Hindlimb muscle (tissue), 1 donor: ENCODE results near the gene EPB41L1. TPM values are rescaled to one million over a fixed set of nuclear protein-coding genes. Genes with fewer than 3 reads are reported as not detected.

Experiments used
- DNase-seq: peaks from one replicate; pipeline ENCODE4 v3.0.0-alpha.2; 2013
- polyA plus RNA-seq: library from polyadenylated mRNA; unstranded; fragments of 120-200 nt; gene quantifications from one replicate; pipeline ENCODE4 v1.2.1, GENCODE V29; 2013; ENCODE audit not compliant: insufficient read length

EPB41L1 gene
- polyA plus RNA-seq, 1 donor = 20.8 TPM

GRCh38 chr20:36155991-36156390 is 1.5 kb downstream of the EPB41L1 start:
- DNase-seq = no peak

GRCh38 chr20:36157610-36158009 is 3.1 kb downstream of the EPB41L1 start:
- DNase-seq = no peak

DNA sequence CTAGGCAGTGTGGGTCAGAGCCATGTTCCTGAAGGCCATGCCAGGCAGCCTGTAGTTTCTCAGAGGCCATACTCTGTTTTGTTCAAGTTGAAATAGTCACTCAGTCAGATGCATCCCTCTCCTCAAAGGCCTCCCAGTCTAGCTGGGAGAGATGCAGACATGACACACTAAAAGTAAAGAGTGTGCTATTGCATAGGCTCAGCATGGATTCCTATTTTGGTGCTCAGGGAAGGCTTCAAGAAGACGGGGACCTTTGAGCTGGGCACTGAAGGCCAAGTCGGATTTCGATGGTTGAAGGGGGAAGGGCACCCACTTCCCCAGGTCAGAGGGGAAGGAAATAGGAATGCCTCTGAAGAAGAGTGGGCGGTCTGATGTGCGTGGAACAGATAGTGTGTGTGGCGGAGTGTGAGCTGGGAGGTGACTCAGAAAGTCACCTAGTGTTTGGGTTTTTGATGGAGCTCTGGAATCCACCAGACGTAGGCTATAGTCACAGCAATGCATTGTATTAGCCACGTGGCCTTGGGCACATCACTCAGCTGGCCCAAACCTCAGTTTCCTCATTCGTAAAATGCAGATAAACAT is 3.7 kb downstream of the EPB41L1 start:
- no peak for DNase-seq

DNA sequence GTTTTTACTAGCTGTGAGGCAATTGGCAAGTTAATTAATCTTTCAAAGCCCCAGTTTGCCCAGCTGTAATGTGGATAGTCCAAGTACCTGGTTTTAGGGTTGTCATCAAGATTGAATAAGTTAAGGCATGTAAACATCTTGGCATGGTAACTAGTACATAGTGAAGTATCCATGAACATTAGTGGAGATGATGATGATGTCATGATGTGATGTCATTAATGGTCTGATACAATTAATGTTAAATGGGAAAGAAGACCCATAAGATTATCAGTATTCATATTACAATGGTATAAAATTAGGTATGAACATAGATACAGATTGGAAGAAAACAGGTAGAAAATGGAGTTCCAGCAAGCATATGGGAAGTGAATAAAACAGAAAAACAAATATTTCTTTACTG is 5.3 kb downstream of the EPB41L1 start:
- no peak for DNase-seq

DNA sequence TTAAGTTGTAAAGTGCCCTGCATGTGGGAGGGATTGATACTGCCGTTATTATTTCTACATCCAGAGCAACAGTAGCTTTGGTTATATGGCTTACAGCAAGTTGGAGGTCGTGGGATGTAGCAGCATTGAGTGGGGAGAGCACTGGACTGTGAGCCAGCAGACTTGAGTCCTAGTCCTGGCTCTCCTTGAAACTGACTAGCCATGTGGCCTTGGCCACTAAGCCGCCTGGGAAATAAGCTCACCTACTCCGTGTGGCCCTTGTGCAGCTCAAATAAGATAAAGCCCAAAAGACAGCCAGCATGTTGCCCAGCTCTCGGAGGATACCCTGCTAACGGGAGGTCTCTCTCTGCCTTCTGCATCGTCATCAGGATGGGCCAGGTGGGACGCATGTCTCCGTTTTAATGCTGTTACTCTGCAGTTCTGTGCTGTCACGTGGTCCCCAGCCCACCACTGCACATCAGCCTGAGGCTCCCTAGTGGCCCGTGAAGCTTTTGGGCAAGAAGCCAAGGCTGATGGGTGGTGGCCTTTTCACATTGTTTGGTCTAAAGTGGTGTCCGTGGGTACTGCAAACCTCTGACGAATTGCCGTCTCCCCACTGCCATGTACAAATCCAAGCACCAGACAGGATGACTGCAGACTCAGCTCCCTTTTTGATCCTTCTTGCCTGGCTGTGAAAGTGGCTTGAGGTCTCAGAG is 7.9 kb downstream of the EPB41L1 start:
- DNase-seq = no peak

DNA sequence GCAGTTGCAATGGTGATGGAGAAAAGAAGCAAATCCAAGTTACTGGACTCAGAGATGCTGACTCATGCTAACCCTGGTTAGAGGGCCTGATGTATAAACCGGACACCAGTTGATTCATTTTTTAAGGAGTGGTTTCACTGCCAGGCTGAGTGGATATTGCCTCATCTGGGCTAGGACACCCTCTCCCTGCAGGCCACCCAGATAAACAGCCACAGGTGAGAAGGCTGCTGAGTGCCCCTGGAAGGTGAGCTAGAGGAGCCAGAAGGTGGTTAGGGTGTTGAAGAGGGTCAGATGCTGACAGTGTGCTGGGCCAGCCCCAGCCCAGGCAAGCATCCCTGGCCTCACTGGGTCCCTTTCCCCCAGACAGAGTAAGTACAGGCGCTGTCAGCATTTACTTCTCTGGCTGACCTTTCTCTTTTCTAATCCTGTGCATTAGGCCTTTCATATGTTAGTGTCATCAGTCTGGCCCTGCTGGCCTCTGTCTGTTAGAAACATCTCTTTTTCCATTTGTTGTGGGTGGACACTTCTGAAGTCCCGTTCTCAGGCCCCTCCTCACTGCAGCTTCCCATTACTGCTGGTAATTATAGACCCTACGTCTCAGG is 13.5 kb downstream of the EPB41L1 start:
- peak; percentile 62 for DNase-seq

GRCh38 chr20:36170542-36171215 is 16.1 kb downstream of the EPB41L1 start:
- no peak for DNase-seq

- no peak for DNase-seq
These were observed 19.0 kb downstream of the EPB41L1 start for GRCh38 chr20:36173451-36173933.

- DNase-seq = no peak
These were observed 20.5 kb downstream of the EPB41L1 start for GRCh38 chr20:36175016-36175415.

GRCh38 chr20:36175475-36175995 is 21.0 kb downstream of the EPB41L1 start:
- no peak for DNase-seq

DNA sequence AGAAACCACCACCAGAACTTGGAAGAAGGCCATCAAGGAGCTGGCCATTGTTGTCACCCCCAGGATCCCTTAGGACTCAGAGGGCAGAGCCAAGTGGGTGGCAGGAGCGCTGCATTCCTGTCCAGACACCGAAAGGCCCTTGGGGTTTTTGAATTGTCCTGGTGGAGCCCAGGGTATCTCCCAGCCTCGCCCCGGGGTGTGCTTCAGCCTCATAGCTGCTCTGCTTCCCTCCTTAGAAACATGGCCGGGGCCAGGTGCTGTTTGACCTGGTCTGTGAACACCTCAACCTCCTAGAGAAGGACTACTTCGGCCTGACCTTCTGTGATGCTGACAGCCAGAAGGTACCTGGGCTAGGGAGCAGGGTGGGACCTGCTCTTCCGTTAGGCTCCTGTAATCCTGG is 23.2 kb downstream of the EPB41L1 start:
- DNase-seq = no peak

DNA sequence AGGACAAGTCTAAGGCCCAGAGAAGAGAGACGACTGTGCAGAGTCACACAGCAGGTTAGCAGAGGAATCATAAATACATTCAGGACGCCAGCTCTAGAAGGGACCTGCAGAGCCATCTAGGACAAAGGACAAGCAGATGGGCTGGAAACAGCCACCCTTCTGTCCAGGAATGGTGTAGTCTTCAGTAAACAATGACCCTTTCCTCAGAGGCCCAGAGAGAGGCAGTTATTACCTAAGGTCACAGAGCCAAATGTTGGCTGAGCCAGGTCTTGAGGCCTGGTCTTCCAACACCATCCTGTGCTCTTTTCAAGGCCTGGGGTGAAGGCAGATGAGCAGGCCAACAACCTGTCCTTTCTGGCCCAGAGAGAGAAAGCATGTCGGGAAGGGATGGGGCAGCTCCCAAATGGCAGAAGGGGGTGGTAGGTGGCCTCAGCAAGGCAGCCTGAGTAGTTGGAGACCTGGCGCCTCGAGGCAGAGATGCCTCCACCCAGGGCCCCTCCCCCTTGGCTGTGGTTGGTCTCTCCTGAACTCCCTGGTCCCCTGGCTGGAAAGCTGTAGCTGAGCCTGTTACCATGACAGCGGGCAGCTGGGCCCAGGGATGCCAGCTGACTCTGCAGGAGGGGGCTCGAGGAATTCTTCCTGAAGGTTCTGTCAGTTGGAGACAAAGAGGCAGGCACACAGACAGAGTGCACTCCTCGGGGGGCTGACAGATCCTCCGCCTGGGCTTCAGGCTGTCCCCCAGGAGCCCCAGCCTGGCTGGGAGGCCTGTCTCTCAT is 24.8 kb downstream of the EPB41L1 start:
- no peak for DNase-seq

- DNase-seq = no peak
These were observed 25.8 kb downstream of the EPB41L1 start for GRCh38 chr20:36180323-36180722.

DNA sequence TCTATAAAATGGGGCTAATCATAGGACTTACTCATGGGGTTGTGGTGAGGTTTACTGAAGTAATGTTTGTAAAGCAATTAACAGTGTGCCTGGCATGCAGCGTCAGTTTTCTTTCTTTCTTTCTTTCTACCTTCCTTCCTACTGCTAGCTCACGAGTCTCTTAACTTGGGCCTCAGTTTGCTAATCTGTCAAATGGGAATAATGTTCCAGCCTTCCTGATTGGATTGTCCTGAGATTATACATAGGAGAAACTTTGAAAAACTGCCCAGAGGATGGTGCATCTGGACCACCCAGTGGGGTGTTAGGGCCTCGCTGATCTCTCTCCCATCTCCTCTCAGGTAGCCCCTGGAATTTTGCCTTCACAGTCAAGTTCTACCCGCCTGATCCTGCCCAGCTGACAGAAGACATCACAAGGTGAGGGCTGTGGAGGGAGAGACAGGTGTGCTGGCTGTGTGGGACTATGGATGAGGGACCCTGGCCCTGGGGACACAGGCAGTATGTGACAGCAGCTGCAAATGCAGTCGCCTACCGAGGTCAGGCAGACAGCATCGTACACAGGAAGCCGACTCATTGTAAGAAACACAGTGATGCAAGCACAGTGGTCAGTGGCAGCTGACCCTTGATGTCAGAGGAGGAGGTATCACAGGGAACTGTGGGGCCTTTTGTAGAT is 27.5 kb downstream of the EPB41L1 start:
- DNase-seq = no peak

- DNase-seq = no peak
These were observed 28.1 kb downstream of the EPB41L1 start for GRCh38 chr20:36182604-36183154.

- no peak for DNase-seq
These were observed 28.8 kb downstream of the EPB41L1 start for GRCh38 chr20:36183155-36183944.

- DNase-seq = no peak
These were observed 30.6 kb downstream of the EPB41L1 start for GRCh38 chr20:36184816-36185776.

DNA sequence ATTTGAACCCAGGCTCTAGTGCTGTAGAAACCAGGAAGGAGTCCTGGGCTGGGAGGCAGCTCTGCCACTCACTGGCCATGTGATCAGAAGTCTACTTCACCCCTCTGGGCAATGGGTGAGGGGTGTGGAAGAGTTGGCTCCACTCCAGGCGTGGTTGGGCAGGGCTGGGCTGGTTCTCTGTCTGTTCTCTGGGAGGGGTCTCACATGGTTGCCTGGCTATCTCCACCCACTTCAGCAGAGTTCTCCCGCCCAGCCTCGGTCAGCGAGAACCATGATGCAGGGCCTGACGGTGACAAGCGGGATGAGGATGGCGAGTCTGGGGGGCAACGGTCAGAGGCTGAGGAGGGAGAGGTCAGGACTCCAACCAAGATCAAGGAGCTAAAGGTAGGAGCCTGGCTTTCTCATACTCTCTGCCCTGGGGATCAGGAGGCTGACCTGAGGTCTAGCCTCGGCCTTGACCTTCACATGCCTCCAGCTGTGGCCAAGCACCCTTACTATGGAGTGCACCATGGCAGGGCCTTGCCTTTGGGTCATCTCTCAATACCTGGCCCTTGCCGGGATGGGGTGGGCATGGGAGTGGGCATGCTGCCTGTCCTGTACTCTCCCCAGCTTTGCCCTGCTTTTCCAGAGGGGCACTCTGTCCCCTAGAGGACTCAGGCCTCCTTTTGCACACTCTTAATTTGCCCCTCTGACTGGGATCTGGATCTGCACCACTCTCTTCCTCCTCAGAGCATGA is 39.6 kb downstream of the EPB41L1 start:
- no peak for DNase-seq

GRCh38 chr20:36196676-36197075 is 42.1 kb downstream of the EPB41L1 start:
- DNase-seq = no peak
